ENCODE data around the gene DIP2B.

The DIP2B gene

DNA sequence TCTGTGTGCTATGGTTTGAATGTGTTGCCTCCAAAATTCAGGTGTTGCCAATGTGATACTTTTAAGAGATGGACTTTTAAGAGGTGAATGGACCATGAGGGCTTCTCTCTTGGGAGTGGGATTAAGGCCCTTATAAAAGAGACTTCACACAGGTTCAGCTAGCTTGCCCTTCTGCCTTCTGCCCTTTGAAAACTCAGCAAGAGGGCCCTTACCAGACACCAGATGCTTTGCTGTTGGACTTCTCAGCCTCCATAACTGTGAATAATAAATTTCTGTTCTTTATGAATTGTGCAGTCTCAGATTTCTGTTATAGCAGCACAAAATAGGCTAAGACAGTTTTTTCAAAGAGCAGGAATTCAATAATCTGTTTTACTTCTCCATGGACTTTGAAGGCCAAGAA lies 86.1 kb downstream of the DIP2B start:
- Histone ChIP-seq H2AFZ (ENCODE audit: low read depth, low read length, severe bottlenecking) (no peak overlapping the region), H3K36me3 (ENCODE audit: low read length) (no peaks in the 10 kb centered on the region), H3K9me3 (ENCODE audit: insufficient read depth, low read length) (no peaks in the 10 kb centered on the region), H3K9me2 (replicated peaks; ENCODE audit: insufficient read depth, low read length) (no peaks in the 10 kb centered on the region), H3K27ac (ENCODE audit: low read depth, low read length) (no peak overlapping the region), H3F3A (ENCODE audit: insufficient read depth) (0 out of 2 replicates have a peak, but pooled peaks cover 2% of the 10 kb centered on the region), H3K9ac (ENCODE audit: low read length) (no peak overlapping the region), H4K20me1 (ENCODE audit: low read depth, low read length) (no peaks in the 10 kb centered on the region), H3K27me3 (ENCODE audit: low read length) (no peaks in the 10 kb centered on the region), H3K79me2 (ENCODE audit: insufficient read depth, low read length) (no peaks in the 10 kb centered on the region; the same call in 1 of the 2 replicates), H3K4me3 (ENCODE audit: insufficient read depth, low read length, poor library complexity, severe bottlenecking) (no peak overlapping the region), H3K4me2 (ENCODE audit: low read depth, low read length, poor library complexity, severe bottlenecking) (no peak overlapping the region)
- TF ChIP-seq EZH2phosphoT487 (conservative IDR thresholded peaks at IDR 0.05; ENCODE audit: low read length): no peak
- TF ChIP-seq, protein P1, sequence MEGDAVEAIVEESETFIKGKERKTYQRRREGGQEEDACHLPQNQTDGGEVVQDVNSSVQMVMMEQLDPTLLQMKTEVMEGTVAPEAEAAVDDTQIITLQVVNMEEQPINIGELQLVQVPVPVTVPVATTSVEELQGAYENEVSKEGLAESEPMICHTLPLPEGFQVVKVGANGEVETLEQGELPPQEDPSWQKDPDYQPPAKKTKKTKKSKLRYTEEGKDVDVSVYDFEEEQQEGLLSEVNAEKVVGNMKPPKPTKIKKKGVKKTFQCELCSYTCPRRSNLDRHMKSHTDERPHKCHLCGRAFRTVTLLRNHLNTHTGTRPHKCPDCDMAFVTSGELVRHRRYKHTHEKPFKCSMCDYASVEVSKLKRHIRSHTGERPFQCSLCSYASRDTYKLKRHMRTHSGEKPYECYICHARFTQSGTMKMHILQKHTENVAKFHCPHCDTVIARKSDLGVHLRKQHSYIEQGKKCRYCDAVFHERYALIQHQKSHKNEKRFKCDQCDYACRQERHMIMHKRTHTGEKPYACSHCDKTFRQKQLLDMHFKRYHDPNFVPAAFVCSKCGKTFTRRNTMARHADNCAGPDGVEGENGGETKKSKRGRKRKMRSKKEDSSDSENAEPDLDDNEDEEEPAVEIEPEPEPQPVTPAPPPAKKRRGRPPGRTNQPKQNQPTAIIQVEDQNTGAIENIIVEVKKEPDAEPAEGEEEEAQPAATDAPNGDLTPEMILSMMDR (IDR thresholded peaks at IDR 0.05; ENCODE audit: insufficient read depth, low read length, poor library complexity, severe bottlenecking): no peak

- Histone ChIP-seq H2AFZ (ENCODE audit: low read depth, low read length, severe bottlenecking) (no peak overlapping the region), H4K20me1 (ENCODE audit: low read depth, low read length) (no peaks in the 10 kb centered on the region), H3F3A (ENCODE audit: insufficient read depth) (peaks cover 3% of the 10 kb centered on the region; the same call in 1 of the 2 replicates), H3K4me3 (ENCODE audit: insufficient read depth, low read length, poor library complexity, severe bottlenecking) (no peak overlapping the region), H3K9me2 (replicated peaks; ENCODE audit: insufficient read depth, low read length) (no peaks in the 10 kb centered on the region), H3K27ac (ENCODE audit: low read depth, low read length) (no peak overlapping the region), H3K27me3 (ENCODE audit: low read length) (no peaks in the 10 kb centered on the region), H3K4me2 (ENCODE audit: low read depth, low read length, poor library complexity, severe bottlenecking) (no peak overlapping the region), H3K9me3 (ENCODE audit: insufficient read depth, low read length) (no peaks in the 10 kb centered on the region), H3K9ac (ENCODE audit: low read length) (no peak overlapping the region), H3K36me3 (ENCODE audit: low read length) (no peaks in the 10 kb centered on the region), H3K79me2 (ENCODE audit: insufficient read depth, low read length) (no peaks in the 10 kb centered on the region; the same call in 1 of the 2 replicates)
- TF ChIP-seq, protein P1 (IDR thresholded peaks at IDR 0.05; ENCODE audit: insufficient read depth, low read length, poor library complexity, severe bottlenecking): no peak
These were observed 90.9 kb downstream of the DIP2B start for GRCh38 chr12:50595667-50596066.

DNA sequence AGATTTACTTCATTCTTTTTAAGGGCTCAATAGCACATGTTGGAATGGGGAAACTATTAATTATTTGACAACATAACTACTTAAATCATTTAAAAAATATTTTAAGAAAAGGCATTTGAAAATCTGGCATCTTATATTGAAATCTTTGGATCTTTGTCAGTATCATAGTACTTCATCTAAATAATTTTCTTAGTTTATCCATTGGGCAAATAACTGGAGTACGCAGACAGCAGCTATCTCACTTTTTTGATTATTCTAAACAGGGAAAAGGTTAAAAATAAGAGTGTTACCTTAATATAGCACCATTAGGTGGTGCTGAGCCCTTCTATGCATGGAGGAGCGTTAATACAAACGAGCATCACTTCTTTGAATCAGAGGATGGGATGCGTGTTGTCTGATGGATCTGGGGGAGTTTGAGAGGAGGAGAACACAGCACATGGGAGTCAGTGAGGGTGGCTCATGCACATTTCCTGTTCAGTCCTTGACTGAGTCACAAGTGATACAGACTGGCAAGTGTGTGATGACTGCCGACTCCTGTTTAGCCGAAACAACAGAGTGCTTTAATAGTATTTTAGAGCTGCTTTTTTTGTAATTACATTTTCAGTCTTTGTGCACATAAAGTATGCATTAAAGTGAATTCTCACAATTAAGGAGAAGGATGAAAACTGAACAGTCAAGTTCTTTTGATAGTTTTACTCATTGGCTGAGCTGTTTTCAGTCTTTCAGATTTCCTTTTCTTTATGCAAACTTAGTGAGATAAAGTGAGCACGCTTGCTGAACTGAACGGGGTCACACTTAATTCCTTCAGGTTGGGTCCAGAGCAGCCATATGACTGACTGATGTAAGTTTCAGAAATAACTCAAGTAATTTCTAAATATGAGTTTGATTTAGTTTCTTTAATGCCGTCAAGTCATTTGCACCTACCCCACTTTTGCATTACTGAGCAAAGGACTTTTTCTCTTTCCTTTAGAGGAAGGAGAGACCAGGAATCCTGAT lies 92.7 kb downstream of the DIP2B start:
- Histone ChIP-seq H3K4me3 (ENCODE audit: insufficient read depth, low read length, poor library complexity, severe bottlenecking) (no peak overlapping the region), H2AFZ (ENCODE audit: low read depth, low read length, severe bottlenecking) (no peak overlapping the region), H3K9me3 (ENCODE audit: insufficient read depth, low read length) (no peaks in the 10 kb centered on the region), H4K20me1 (ENCODE audit: low read depth, low read length) (no peaks in the 10 kb centered on the region), H3F3A (ENCODE audit: insufficient read depth) (peaks cover 3% of the 10 kb centered on the region; the same call in 1 of the 2 replicates), H3K4me2 (ENCODE audit: low read depth, low read length, poor library complexity, severe bottlenecking) (no peak overlapping the region), H3K27ac (ENCODE audit: low read depth, low read length) (no peak overlapping the region), H3K27me3 (ENCODE audit: low read length) (no peaks in the 10 kb centered on the region), H3K79me2 (ENCODE audit: insufficient read depth, low read length) (peaks cover 4% of the 10 kb centered on the region; the same call in 1 of the 2 replicates), H3K9ac (ENCODE audit: low read length) (no peak overlapping the region), H3K36me3 (ENCODE audit: low read length) (no peaks in the 10 kb centered on the region), H3K9me2 (replicated peaks; ENCODE audit: insufficient read depth, low read length) (no peaks in the 10 kb centered on the region)
- no peak for TF ChIP-seq EZH2phosphoT487 (conservative IDR thresholded peaks at IDR 0.05; ENCODE audit: low read length)
- TF ChIP-seq, protein P1 (IDR thresholded peaks at IDR 0.05; ENCODE audit: insufficient read depth, low read length, poor library complexity, severe bottlenecking): no peak

All from SU-DHL-6 (cell line).